Psoas muscle (tissue), 8 donors: ENCODE data around the gene CDC42BPB. TPM values are rescaled to one million over a fixed set of nuclear protein-coding genes. Genes with fewer than 3 reads are reported as not detected.
A peak's percentile ranks its signal among the peaks of the same experiment; 100 is the strongest.

Experiments
- ATAC-seq, 4 donors: fragments of 200-7000 bp; cut with Tn5 transposase; one replicate each; pipeline ENCODE4 v1.9.1; 2020; ENCODE audit warnings: moderate library complexity in 3 of 4, mild to moderate bottlenecking in 2 of 4
- DNase-seq, 2 donors: peaks; one replicate each; pipeline ENCODE4 v3.0.0-alpha.2; 2020
- H3K27ac ChIP-seq: fragments of 200-600 bp; one replicate; pipeline ENCODE4 v1.8.0; 2022
- H3K27me3 ChIP-seq, 3 donors: fragments of 200-600 bp in 1 of 3; one replicate each; pipeline versions ENCODE4 v1.6.1 to v1.8.0; 2013 to 2022; ENCODE audit warnings: low read length in 2 of 3, mild to moderate bottlenecking in 2 of 3, moderate library complexity in 1 of 3; ENCODE audit not compliant: insufficient read depth in 3 of 3
- H3K36me3 ChIP-seq, 2 donors: fragments of 200-600 bp in 1 of 2; one replicate each; pipeline versions ENCODE4 v1.6.1 to v1.8.0; 2013 to 2022; ENCODE audit warnings: low read depth in 1 of 2, mild to moderate bottlenecking in 1 of 2, moderate library complexity in 1 of 2; ENCODE audit not compliant: insufficient read depth in 1 of 2
- H3K4me1 ChIP-seq: fragments of 200-600 bp; one replicate; pipeline ENCODE4 v1.8.0; 2022
- H3K4me3 ChIP-seq: fragments of 200-600 bp; one replicate; pipeline ENCODE4 v1.8.0; 2022; ENCODE audit warnings: mild to moderate bottlenecking
- H3K9me3 ChIP-seq: fragments of 200-600 bp; one replicate; pipeline ENCODE4 v1.8.0; 2022
- CTCF ChIP-seq: fragments of 200-600 bp; IDR thresholded peaks from one replicate; pipeline ENCODE4 v1.8.0; 2022; ENCODE audit warnings: antibody characterized with exemption
- WGBS, 3 donors: extraction: QIAGEN DNeasy Blood & Tissue Kit; methylation state at CpG; one replicate each; pipeline versions ENCODE4 v1.1.6 to v1.1.7; 2013; 5-methylcytosine and 5-hydroxymethylcytosine counted together
- intact Hi-C, 2 donors: fragments of 100-400 bp; cut with DNase I; formaldehyde crosslinking; loops; one replicate each; pipeline versions ENCODE4 v1.11.0 to v1.14.2; 2022
- polyA plus RNA-seq, 3 donors: library from polyadenylated mRNA; stranded (reverse); fragments of 200-250 nt; gene quantifications; one replicate each; pipeline ENCODE4 v1.2.3, GENCODE V29; 2013
- total RNA-seq, 4 donors: library from RNA; stranded (reverse); fragmentation: NEBNext Ultra II Directional in 2 of 4; extraction: Animal tissue kit (Norgen Biotek cat#: 25700) in 2 of 4; gene quantifications; one replicate each; pipeline versions ENCODE4 v1.2.1 to v1.2.4, GENCODE V29; 2021 to 2023
- donor health status: healthy with polysubstance abuse.
- donor health status: DM: no; HTN: no; CAD: no; lungs with moderate emphysema.
- donor health status: Bipolar disorder and iron deficiency.
- donor health status: healthy.
- donor health status: DM: yes; HTN: yes; CAD: no.
- donor health status: DM: no; HTN: no; CAD: no.
- donor health status: DM: no; HTN: no; CAD: no.
- donor health status: DM: yes; HTN: yes; CAD: no.

Gene CDC42BPB
- total and polyA plus RNA-seq, 7 donors: 20.2 to 57.4 (median 40.0) TPM

DNA sequence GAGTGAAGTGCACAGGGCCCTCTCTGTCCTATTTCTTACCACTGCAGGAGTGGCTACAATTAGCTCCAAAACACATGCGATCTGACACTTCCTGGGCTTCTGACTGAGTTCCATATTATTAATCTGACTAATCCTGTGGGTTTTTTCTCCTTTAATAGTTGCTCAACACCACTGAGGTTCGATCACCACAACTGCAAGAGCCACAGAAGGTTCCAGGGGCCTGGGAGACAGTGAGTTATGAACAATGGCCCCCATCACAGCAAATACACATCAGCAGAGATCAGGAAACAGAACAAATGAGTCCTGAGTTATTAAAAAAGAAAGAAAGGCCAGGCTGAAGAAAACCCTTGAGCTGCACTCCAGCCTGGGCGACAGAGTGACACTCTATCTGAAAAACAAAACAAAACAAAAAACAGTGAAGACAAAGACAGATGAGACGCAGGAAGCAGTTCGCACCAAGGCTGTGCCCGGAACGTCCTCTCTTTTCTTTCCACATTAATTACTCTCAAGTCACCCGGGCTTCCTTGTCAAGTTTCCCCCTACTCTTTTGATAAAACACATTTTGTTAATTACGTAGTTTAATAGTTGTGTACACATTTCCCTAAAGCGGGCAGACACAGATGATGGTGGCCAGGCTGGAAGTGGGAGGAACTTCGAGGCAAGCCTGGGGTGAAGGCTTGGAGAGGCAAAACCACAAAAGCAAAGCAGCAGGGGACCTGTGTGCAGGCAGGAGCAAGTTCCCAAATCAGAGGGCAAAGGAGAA is 42.7 kb downstream of the CDC42BPB start:
- DNase-seq: no peak
- Histone ChIP-seq H3K27ac (peak overlapping the region; percentile 9), H3K9me3 (no peaks in the 10 kb centered on the region), H3K27me3 (no peaks in the 10 kb centered on the region), H3K4me1 (peaks cover 17% of the 10 kb centered on the region), H3K4me3 (no peak overlapping the region), H3K36me3 (peaks cover 0 to 12% of the 10 kb centered on the region in 2 donors)
- intact Hi-C loops: no loop called here
- no peak for TF ChIP-seq CTCF
- ATAC-seq: no peak
- 56 to 72% (median 61%) methylated on average over 11 of the region's 11 CpGs for WGBS, 3 donors

DNA sequence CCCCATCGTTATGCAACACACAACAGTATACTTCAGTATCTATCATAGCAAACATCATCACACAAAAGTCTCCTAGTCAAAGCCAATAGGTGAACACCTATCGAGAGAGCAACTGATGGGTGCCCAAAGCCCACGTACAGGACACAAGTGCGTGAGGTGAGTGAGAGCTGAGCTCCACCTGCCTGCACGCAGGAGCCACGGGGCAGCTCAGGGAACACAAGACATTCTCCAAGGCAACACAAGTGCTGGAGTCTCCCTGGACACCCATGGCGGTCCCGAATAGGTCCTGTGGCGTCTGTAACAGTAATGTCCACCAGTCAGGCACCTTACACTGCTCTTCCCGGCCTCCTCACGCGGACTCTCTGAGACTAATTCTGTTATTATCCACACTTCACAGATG is 44.3 kb downstream of the CDC42BPB start:
- peaks cover 0 to 15% of the 10 kb centered on the region in 2 donors for H3K36me3 ChIP-seq
- DNase-seq (no peak), ATAC-seq (no peak)
- peaks cover 29% of the 10 kb centered on the region for H3K4me1 ChIP-seq
- no peaks in the 10 kb centered on the region for H3K9me3 ChIP-seq
- H3K27me3 ChIP-seq: no peaks in the 10 kb centered on the region
- intact Hi-C loops: no loop called here
- WGBS, 3 donors: 90 to 92% (median 91%) methylated on average over 12 of the region's 12 CpGs
- no peak for TF ChIP-seq CTCF
- H3K4me3 ChIP-seq: no peak overlapping the region
- H3K27ac ChIP-seq: no peak overlapping the region

GRCh38 chr14:103009559-103009958 is 47.8 kb downstream of the CDC42BPB start:
- ATAC-seq: no peak
- Histone ChIP-seq H3K27ac (peak overlapping the region; percentile 65), H3K9me3 (no peaks in the 10 kb centered on the region), H3K36me3 (peaks cover 0 to 22% of the 10 kb centered on the region in 2 donors), H3K4me1 (peaks cover 14% of the 10 kb centered on the region), H3K4me3 (no peak overlapping the region), H3K27me3 (no peaks in the 10 kb centered on the region)
- 63 to 80% (median 69%) methylated on average over 2 of the region's 2 CpGs for WGBS, 3 donors
- TF ChIP-seq CTCF: no peak
- DNase-seq: no peak
- intact Hi-C loops: no loop called here

DNA sequence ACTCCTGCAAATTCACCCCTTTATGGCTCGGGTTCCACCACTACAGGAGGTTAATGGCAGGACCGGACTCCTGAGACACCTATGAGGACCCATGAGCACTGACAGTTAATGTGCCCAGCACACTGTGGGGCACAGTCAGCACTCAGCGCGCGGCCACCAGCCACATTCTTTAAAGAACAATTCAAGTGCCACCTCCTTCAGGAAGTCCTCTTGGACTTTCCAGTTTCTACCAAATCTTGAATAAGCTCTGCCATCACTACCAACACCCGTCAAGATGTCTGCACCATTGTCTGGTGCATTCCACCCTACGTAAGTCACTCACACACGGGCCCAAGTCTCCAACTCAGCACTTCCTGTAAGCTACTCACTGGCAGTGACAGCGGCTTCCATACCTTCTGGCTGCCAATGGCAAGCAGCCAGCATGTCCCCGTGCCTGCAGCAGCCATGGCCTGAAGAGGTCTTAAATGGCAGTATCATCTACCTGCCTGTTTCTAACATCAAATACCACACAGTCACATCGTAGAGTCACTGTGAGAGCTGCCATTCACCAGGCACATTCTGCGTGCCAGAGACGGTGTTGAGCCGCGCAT is 48.5 kb downstream of the CDC42BPB start:
- Histone ChIP-seq H3K9me3 (no peaks in the 10 kb centered on the region), H3K4me3 (no peak overlapping the region), H3K27me3 (no peaks in the 10 kb centered on the region), H3K4me1 (peaks cover 12% of the 10 kb centered on the region), H3K27ac (peak overlapping the region; percentile 65), H3K36me3 (peaks cover 0 to 23% of the 10 kb centered on the region in 2 donors)
- WGBS, 3 donors: 60 to 69% (median 61%) methylated on average over 15 of the region's 15 CpGs
- DNase-seq (peak; percentile 44 to 79), ATAC-seq (peak; percentile 81 to 85 (median 83))
- TF ChIP-seq CTCF: no peak
- intact Hi-C loops: no loop called here
